GM21825 (cell line): ENCODE results near the gene FGF1.

Source experiments
- ATAC-seq: cut with Tn5 transposase; IDR thresholded peaks from one replicate; pipeline ENCODE4 v1.9.1; 2021; ENCODE audit warnings: mild to moderate bottlenecking, moderate library complexity; ENCODE audit not compliant: unreplicated experiment

The FGF1 gene

DNA sequence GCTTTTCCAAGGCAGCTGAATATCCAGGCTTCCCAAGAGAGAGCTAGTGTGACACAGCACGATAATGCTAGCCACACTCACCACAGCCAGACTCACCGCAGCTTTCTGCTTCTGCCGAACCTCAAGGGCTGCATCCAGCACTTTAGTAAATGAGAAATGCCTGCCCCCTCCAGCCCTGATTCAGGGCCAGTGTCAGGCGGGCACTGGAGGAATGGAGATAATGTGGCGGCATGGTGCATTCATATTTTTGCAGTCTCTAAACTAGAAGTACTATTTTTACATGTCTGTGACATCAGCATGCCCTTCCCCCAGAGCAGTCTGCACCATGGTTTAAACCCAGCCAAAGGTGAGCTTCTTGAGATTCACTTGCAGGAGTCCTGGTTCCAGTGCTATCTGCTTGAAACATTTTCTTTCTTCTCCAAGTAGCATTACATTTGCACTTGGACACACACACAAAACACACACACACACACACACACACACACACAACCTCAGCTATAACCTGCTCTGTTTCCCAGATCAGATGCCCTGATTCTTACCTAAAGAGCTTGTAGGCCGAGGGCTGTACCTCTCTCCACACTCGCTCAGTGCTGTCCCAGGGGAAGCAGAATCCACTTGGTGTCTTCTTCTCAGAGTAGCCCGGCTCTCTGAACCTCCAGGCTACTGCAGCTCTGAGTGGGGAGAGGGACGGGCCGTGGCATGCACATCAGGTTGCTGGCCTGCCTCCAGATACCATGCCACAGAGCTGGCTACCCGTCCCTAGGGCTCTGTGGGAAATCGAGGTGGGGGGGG is at the start of gene FGF1:
FGF1 (minus strand) TSS at position 673 of the 792 bp plus-strand sequence. CDS start 71,963 bp downstream, outside the sequence.
- ATAC-seq = no peak

DNA sequence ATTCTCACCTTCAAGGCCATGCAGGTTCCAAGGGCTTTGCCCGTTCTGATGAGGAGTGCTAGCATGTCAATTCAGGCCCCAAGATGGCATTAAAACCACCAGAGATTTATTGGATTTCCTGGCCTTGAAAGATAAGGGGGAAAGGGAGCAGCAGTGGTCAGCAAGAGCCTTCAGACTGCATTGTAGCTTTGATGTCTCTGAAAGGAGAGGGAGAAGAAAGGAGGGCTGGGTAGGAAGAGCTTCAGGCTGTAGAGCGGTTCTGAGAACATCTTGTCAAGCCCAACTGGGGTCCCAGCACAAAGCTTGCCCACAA is 41.8 kb upstream of the FGF1 start:
- no peak for ATAC-seq

GRCh38 chr5:142726188-142726731 is 40.4 kb upstream of the FGF1 start:
- no peak for ATAC-seq

DNA sequence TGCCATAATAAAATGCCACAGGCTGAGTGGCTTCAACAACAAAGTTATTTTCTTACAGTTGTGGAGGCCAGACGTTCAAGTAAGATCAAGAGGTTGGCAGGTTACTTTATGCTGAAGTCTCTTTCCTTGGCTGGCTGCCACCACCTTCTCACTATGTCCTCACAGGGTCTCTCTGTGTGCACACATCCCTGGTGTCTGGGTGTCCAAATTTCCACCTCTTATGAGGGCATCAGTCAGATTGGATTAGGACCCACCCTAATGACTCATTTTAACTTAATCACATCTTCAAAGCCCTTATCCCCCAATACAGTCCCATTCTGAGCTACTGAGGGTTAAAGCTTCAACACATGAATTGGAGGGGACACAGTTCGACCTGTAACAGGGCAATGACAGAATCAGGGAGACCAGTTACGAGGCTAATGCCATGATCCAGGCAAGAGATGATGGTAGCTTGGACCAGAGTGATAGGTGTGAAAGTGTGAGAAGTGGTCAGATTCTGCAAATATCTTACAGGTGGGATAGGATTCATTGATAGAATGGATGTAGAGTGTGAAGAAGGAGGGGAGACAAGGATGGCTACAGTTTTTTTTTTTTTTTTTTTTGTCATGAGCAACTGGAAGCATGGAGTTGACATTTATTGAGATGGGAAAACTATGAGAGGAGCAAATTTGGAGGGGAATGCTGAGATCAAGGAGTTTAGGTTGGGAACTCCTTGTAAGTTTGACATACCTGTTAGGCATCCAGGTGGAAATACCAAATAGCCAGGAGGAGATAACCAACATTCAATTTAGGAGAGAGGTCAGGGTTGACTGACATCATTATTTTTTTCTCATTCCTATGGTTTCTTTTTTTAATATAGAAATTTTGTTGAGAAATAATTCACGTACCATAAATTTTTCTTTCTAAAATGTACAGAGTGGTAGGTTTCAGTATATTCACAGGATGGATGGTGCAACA is 39.6 kb upstream of the FGF1 start:
- ATAC-seq = no peak

GRCh38 chr5:142724821-142725220 is 38.9 kb upstream of the FGF1 start:
- ATAC-seq = no peak

GRCh38 chr5:142722896-142723295 is 37.0 kb upstream of the FGF1 start:
- ATAC-seq = no peak

DNA sequence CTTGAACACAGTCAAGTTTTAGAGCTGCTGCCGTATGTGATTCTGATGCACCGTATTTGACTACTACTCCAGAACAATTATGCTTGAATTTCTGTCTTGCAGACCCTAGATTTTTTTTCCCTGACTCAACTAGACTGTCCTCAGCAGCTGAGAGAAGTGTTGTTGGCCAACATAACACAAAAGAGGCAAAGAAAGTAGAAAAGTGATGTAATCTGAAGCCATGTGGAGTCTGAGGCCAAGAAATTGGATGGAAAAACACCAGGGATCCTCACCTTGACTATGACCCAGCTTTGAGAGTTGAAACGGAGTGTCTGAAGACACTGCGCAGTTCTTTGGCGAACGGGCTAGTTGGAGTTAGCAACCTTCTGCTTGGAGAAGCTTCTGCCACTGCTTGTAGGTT is 36.3 kb upstream of the FGF1 start:
- no peak for ATAC-seq

DNA sequence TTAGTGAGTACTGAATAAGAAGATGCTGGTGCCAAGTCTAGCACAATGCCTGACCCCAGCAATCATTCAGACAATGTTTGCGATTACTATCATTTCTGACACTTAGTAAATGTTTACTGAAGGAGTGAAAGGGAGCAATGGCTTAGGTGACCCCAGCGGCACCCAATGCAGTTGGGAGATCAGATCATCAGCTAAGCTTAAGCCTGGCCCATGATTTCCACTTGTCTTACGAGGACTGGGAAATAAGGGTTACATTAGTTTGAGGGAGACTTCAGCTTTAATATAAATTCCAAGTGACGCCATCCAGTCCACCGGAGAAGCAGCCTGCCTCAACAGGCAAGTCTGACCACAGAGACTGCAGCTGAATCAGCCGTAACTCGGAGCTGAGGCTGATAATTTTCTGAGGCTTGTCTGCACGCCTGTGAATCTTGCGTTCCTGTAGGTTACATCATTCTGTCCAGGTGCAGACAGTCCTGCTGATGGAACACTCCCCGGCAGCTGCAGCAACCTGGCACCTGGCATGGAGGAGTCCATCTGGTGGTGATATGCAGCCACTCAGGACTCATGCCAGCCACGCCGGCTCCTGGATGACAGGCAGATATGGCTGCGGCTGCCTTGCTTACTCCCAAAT is 34.9 kb upstream of the FGF1 start:
- ATAC-seq = no peak

GRCh38 chr5:142719836-142720370 is 34.0 kb upstream of the FGF1 start:
- no peak for ATAC-seq

GRCh38 chr5:142717582-142718215 is 31.8 kb upstream of the FGF1 start:
- ATAC-seq = no peak

- peak; percentile 49 for ATAC-seq
Observed at GRCh38 chr5:142716963-142717362, 31.1 kb upstream of the FGF1 start.

DNA sequence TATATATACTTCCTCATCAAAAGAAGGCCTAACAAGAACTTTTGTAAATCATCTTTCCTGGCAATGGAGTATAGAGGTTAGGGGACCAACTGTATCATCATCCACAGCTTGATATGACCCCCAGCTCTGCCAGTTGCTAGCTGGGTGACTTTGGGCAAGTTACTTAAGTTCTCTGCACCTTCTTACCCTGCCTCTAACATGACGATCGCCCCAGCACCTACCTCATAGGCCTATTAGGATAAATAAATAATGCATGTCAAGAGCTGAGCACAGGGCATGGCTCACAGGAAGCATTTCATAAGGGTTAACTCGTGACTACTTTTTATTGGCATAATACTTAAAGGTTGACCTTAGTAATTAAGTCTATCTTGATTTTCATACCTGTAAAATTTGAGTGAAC is 29.4 kb upstream of the FGF1 start:
- no peak for ATAC-seq

- peak; percentile 98 for ATAC-seq
Observed at GRCh38 chr5:142713121-142713706, 27.3 kb upstream of the FGF1 start.

DNA sequence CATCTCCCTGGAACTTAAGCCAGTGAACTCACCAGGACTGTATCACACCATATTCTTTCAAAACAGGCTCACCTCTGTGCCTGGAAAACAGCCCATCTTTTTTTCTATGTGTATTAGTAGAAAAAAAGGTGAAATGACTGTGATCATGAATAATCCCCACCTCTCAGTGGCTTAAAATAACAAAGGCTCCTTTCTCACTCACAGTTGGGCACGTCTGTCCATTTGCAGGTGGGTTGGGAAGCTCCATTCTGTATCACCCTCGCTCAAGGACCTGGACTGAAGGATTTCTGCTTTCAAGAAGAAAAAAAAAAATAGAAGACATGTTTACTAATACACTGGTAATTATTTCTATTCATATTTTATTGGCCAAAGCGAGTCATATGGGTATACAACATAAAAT is 17.3 kb upstream of the FGF1 start:
- no peak for ATAC-seq

DNA sequence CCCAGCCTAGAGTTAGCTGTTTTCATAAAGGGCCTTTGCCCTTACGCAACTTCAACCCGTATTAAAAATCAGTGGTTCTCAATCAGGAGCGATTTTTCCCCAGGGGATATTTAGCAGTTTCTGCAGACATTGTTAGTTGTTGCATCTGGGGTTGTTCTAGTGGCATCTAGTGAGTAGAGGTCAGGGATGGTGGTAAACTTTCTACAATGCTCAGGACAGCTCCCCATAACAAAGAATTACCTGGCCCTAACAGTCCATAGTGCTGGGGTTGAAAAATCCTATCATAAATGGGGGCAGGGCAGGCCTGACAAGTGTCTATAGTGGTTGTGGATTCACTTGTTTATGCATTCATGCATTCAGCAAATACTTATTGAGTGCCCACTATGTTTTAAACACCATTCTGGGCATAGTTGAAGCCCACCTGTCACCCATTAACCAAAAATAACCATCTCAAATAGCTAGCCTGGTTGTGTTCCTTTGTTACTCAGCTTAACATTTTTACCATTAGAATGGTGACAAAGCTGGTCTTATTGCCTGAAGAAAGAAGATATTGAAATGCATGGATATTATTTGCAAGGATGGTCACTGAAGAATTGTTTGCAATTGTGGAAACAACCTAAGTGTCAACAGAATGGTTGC is 15.9 kb upstream of the FGF1 start:
- no peak for ATAC-seq

DNA sequence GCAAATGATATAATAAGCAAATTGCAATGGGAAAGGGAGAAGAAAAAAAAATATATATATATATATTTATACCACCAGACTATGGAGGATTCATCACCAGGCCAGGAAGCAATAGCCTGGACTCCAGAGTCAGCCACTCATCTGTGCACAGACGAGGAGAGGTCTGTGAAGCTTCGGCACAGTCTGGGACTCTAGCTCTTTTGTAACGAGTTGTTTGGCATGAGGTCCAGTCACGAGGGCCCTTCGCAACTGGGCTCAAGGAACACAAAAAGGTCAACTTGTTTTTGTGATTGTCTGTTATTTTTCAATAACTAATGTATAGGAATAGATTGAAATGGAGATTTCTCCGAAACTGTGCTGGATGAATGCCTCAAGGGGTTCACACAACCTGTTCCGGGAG is 14.7 kb upstream of the FGF1 start:
- ATAC-seq = no peak

DNA sequence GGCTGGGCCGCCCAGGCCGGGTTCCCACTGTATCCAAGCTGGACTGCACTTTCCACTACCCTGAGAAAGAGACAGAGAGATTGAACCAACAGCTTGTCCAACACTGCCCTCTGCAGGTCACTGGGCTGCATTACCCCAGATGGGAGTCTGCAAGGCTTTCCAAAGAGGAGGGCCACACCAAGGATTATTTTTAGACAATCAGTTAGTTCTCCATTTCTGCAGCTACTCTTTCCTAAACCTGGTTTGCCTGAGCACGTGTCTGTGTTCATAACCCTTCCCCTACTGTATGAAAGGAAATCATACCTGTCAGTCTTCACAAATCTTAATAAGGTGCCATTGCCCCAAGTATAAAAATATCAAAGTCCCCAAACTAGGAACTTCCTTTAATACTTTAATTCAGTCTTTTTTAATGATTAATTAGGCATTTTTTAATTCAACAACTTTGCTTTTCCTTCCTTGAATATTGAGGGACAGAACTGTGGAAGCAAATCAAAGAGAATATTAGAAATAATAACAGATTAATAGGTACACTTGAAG is 13.4 kb upstream of the FGF1 start:
- peak; percentile 72 for ATAC-seq

DNA sequence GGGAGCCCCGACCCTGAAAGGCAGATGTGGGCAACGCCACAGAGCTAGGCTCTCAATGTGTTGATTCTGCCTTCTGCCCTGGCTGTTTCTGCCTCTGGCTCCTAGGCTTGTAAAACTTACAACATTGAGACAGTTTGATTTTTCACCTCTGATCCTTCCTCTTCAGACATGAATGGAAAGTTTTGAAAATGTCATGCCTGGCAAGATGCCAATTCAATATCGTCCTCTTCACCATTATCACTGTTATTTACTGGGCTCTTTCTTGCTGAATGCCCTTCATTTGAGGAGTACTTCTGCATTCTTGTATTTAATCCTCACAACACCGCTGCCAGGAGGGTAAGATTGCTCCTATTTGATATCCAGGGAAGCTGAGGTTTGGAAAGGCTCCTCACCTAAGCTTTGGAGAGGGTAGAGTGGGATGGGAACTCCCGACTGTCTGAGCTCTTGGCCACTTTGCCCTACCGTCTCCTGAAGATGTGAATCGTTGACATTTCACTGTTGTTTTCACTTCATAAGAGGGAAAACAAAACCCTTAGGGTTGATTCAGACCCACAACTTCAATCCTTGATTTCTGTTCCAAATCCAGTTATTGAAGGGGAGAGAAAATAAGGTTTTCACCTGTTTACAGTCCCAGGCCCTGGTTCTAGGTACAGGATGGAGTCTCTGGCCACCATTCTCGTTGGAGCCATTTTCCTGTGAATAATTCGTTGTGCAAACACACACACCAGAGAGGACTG is 12.7 kb upstream of the FGF1 start:
- ATAC-seq = no peak
